Myocyte (in vitro differentiated cells): ENCODE results near the gene TMEM217. TPM values are rescaled to one million over a fixed set of nuclear protein-coding genes. Genes with fewer than 3 reads are reported as not detected.
A peak's percentile ranks its signal among the peaks of the same experiment; 100 is the strongest.

ENCODE experiments used
- DNase-seq: peaks from one replicate; pipeline ENCODE4 v3.0.0-alpha.2; 2012; ENCODE audit warnings: low read depth
- total RNA-seq: library from RNA; depleted of rRNA; stranded (reverse); fragments of >200 nt; gene quantifications from 2 replicates; pipeline ENCODE4 v1.2.3, GENCODE V29; 2014

The TMEM217 gene
- total RNA-seq, 1 donor from 2014 or later, result 0.35 TPM

DNA sequence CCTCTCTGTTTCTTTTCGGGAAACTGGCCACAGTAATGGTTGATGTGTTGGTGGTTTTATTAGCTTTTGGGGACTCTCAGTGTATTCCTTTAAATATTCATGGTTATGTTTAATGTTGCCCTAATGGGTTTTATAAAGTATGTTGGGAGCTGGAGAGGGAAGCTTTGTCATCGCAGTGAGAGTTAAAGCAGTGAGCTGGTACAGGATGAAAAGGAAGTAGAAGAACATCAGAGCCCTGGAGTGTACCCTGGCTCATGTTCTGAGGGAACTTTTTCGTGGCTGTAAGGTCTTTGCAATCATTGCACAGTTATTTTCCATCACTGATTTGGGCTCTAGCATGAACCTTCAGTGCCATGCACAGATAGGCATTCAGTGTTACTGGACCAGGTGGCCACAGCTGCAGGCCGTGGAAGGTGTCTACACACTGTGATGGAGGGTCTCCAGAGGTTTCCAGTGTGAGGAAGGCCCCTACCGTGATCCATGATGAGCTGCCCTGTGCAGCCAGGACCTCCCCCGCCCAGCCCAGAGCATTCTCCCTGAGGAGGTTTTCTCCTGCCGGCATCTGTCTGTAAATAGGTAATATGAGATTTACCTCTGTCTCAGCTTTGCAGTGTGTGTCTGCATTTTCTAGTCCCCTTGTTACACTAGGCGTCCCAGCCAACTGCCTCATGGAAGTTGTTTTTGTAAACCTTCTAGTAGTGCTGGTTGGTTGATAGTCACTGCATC, 22.4 kb upstream of the TMEM217 start:
- no peak for DNase-seq

DNA sequence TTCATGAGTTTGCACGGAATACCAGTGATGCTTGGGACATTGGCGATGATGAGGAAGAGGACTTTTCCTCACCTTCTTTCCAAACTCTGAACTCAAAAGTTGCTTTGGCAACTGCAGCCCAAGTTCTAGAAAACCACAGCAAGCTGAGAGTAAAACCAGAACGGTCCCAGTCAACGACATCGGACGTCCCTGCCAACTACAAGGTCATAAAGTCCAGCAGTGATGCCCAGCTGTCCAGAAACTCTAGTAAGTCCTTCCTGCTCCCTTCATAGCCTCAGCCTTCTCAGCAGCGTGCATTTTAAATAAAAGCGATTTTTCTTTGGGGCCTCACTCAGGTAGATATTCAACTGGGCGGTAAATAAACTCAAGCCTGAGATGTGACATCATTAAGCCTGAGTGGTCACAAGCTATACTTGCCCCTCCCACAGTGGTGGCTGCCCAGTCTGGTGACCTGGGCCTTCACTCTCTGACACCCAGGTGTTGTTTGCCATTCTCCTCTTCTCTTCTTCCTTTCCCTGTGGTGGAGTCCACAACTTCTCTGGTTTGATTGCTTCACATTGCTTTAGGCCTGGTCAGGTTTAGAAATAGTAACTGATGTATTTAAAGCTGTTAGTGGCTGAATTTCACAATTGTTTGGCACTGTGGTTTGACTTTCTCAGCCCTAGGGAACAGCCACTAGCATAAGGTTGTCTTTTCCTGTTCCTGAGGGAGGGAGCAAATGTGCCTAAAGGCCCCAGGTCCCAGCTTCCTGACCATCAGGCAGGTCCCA, 21.6 kb upstream of the TMEM217 start:
- DNase-seq, result peak; percentile 88

GRCh38 chr6:37277001-37277409, 19.1 kb upstream of the TMEM217 start:
- no peak for DNase-seq

DNA sequence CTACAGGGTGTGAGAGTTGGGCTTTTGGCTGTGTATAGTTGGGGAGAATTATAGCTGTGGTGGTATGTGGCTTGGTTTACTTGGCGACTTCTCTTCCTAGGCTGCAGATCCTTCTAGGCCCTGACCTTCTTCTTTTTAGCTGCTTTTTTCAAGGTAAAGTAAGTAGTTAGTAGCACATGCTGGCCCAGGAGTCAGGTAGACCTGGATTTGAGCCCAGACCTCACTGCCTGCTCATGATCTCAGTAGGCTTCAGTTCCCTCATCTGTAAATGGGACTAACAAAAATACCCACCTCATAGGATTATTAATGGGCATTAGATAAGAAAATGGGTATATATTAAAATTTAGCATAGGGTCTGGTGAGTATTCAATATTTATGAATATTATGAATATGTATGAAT, 17.4 kb upstream of the TMEM217 start:
- no peak for DNase-seq

GRCh38 chr6:37273690-37274089, 15.7 kb upstream of the TMEM217 start:
- DNase-seq, result no peak

- no peak for DNase-seq
Measured at GRCh38 chr6:37272834-37273566, 15.1 kb upstream of the TMEM217 start.

DNA sequence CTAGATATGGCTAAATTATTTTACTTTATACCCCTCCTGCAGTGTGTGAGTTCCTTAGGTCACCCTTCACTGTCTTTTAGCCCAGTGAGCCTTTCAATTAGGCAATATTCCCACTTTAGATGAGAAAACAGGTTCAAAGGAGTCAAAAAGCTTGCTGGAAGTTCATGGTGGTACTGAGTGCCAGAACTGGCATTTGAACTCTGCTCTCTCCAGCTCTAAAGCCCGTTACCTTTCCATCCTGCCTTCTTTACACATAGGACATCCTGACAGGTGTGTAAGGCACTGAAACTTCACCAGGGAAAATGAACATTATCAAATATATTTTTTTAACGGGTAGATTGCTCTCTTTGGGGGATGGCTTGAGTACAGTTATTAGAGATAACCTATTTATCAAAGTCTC, 11.2 kb upstream of the TMEM217 start:
- no peak for DNase-seq

DNA sequence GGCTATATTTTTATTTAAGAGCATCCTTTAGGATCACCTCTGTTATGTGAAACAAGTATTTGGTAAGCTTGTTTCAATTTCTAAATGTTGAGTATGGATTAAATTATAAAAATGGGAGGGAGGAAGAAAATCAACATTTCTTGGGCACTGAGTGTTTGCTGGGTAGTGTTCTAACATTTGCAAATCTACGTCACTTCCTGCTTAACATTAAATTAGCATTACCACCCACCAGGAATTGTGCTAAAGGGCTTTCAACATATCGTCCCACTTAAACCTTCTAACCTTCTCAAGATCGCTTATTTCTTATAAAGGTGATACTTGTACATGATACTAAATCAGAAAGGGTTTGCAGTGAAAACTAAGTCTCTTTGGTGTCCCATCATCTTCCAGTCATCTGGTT, 7.9 kb upstream of the TMEM217 start:
- DNase-seq, result no peak

DNA sequence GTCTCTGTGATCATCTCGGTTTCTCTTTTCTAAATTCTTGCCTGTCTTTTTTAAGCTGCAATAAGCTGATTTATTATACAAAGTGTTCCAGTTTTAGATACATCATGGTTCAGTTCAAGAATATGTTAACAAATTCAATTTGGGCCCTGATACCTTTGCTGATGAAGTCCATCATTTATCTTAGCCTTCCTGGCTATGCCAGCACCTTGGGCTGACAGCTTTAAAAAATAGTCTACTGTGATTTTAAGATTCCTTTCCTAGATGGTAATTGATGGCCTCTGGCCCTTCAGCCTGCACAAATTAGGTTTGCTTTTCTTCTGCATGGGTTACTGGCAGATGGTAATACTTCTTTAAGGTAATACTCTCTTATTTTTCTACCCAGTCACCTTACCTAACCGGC, 7.1 kb upstream of the TMEM217 start:
- DNase-seq, result no peak

GRCh38 chr6:37262446-37263026, 4.6 kb upstream of the TMEM217 start:
- DNase-seq, result no peak

- DNase-seq, result no peak
Measured at GRCh38 chr6:37261198-37261597, 3.3 kb upstream of the TMEM217 start.

- no peak for DNase-seq
Measured at GRCh38 chr6:37260444-37260843, 2.5 kb upstream of the TMEM217 start.

- DNase-seq, result no peak
Measured at GRCh38 chr6:37260040-37260439, 2.1 kb upstream of the TMEM217 start.

- DNase-seq, result no peak
Measured at GRCh38 chr6:37259191-37259590, 1.2 kb upstream of the TMEM217 start.

DNA sequence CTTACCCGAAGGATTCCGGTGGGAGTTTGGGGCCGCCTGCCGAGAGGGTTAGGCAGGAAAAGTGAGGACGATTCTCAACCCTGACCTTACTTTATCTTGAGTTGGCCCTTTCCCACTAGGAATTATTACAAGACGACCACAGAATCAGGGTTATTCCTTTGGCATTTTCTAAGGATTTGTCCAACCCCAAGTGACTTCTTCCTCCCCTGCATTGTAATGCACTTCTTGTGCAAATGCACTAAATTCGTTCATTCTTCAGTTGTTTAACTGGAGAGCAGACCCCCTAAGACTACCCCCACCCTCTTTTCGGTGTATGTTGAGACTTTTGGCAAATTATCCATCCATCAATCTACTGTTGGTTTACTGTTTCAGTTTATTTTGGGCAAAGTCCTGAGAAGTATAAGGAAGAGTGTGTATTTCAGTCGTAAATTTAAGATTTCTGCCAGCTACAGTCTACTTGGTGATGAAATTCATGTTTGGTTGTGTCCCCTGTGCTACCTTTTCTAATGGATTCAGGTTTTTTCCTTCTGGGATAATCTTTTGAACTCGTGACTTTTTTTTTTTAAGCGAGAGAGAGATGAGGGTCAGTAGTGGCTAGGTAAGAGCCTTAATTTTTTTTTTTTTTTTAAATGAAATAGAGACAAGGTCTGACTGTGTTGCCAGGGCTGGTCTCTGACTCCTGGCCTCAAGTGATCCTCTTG, 611 bp upstream of the TMEM217 start:
- no peak for DNase-seq

- DNase-seq, result no peak
Measured at GRCh38 chr6:37257320-37257633, 667 bp downstream of the TMEM217 start.

DNA sequence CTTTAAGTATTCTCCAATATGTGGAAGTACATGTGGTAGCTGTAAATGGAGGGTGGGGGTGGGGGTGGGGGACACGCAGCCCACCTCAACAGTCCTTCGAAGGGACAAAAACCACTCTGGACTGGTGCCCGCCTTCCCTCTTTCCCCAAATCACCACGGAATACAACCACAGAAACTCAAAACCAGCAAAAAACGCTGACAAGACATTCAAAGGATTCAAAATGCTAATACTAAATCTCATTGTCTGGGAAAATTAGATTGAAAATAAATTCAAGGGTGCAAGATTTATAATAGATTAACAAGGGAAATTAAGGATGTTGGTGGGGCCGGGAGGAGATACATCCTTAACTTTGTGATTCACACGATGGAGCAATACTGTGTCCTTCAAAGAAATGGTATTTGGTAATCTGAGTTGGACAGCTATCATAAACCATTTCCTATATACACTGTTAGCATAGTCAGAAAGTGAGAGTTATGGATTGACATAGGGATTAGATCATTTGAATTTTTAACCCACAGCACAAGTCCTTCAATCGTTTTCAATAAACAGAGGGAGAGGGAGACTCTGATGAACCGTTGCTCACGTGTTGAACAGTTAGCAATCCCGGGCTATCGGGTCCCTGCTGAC, 1.1 kb downstream of the TMEM217 start:
- DNase-seq, result no peak

GRCh38 chr6:37254881-37255280, 3.1 kb downstream of the TMEM217 start:
- no peak for DNase-seq

DNA sequence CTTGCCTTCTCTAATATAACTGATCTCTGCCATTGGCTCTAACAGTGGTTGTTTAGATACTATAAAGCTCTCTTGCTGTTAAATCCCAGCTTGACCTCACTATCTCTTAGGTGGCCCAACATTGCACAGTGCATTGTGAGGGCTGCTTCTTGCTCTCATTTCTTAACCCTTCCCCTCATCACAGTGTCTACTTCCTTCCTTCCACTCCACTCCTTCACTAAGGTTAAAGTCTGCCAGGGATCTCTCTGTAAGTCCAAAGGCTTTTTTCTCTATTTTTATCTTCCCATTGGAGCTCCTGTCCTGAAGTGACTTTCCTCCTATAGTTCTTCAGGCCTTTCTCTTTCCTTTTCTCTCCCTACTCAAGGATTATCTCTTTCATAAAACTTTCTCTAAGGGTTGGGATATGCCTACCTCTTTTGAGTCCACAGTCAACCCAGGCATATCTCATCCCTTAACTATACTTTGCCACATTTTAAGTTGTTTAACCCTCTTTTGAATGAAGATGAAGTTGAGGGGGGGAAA, 4.4 kb downstream of the TMEM217 start:
- no peak for DNase-seq

- no peak for DNase-seq
Measured at GRCh38 chr6:37251211-37251780, 6.6 kb downstream of the TMEM217 start.
